Spleen (tissue), 7 donors: ENCODE results near the gene DNAI2.

Experiments used
- CTCF ChIP-seq, 11 experiments: fragments of 200-600 bp in 7 of 11; fragments of 450-650 bp in 4 of 11; sonication (generic) in 4 of 11; IDR thresholded peaks in 8 of 11; conservative IDR thresholded peaks in 3 of 11; 1 replicate in 7 of 11; 2 replicates in 4 of 11; pipeline versions ENCODE4 v1.4.0 to v1.8.0; 2016 to 2021; ENCODE audit warnings: antibody characterized with exemption in 11 of 11, inconsistent platforms in 4 of 11, mild to moderate bottlenecking in 1 of 11
- POLR2A ChIP-seq, 3 donors: fragments of 450-650 bp; IDR thresholded peaks; one replicate each; pipeline ENCODE4 v1.5.1; 2017; ENCODE audit warnings: antibody characterized with exemption in 3 of 3, mild to moderate bottlenecking in 1 of 3
- POLR2AphosphoS5 ChIP-seq, 3 donors: sonication (generic); formaldehyde crosslinking; IDR thresholded peaks; one replicate each; pipeline ENCODE4 v1.5.1; 2017; ENCODE audit warnings: antibody characterized with exemption in 3 of 3
- donor health status: DM: no; HTN: no; CAD: no; lungs with moderate emphysema.
- donor health status: DM: no; HTN: no; CAD: no.
- donor health status: DM: no; HTN: no; CAD: no.

GRCh38 chr17:74237321-74237720 lies 36.7 kb upstream of the DNAI2 start:
- no peak for TF ChIP-seq POLR2A (IDR thresholded peaks at IDR 0.05)
- no peak for TF ChIP-seq CTCF (IDR thresholded peaks at IDR 0.05 in 8 of 11, conservative IDR thresholded peaks at IDR 0.05 in 3 of 11)
- TF ChIP-seq POLR2AphosphoS5 (IDR thresholded peaks at IDR 0.05), result no peak
